Activated CD4-positive, alpha-beta T cell treated with anti-CD3 and anti-CD28 coated beads, Interleukin-2, amount 50 U/mL, for 16 hours (primary cell): Measurements from ENCODE around the gene DYSF.
"Not testable (repeated sequence)": the region's sequence is repeated elsewhere in the genome, so short reads cannot be mapped to it uniquely, and the experiment has no call there.

Source experiments
- DNase-seq: peaks from one replicate; pipeline ENCODE4 v3.0.0-alpha.2; 2020

DYSF gene

DNA sequence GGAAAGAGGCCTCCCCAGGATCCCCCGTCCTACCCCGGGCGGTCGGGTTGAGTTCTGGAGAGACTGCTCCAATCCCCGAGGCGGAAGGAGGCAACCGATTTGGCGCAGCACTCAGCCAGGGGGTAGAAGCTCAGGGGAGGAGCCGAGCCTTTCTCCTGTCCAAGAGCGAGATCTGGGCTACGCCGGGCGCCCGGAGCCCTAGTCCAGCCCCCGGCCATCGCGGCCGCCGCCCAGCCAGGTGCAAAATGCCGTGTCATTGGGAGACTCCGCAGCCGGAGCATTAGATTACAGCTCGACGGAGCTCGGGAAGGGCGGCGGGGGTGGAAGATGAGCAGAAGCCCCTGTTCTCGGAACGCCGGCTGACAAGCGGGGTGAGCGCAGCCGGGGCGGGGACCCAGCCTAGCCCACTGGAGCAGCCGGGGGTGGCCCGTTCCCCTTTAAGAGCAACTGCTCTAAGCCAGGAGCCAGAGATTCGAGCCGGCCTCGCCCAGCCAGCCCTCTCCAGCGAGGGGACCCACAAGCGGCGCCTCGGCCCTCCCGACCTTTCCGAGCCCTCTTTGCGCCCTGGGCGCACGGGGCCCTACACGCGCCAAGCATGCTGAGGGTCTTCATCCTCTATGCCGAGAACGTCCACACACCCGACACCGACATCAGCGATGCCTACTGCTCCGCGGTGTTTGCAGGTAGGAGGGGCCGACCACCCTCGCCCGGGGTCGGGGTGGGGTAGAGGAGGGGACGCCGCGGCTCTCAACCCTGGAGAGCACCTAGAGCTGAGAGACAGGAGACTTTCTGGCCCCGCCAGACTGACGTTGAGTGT, at the start of gene DYSF:
Gene DYSF, plus strand, starts transcription at position 158 of the 817 bp plus-strand sequence.
- DNase-seq = no peak

DNA sequence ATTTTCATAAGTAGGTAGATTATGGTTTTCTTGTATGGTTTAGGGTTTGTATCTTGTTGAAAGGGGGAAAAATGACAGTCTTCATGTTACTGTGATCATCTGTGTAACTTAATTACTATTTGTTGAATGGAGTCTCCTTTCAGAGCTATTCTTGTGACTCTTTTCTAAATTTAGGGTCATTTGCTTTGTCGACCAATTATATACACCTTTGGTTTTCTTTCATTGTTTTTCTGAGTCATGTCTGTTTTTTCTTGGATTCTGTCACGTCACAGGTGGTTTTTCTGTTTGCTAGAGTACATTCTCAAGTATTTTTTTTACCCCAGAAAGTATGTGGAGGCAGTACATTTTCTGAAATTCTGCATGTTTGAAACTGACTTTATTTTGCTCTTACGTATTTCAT, 43.8 kb upstream of the DYSF start:
- DNase-seq = no peak

DNA sequence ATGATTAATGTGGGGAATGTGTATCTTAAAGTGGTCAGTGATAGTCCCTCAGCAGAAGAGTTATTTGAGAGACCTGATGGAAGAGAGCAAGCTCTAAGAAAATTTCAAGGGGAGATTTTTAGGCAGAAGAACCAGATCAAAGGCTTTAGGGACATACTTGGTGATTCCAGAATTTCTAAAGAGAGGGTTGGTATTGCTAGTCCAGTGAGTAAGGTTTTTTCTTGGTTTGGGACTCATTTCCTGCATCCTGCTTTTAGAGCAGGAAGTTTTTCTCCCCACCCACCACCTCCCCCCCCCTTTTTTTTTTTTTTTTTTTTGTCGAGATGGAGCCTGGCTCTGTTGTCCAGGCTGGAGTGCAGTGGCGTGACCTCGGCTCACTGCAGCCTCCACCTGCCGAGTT, 42.7 kb upstream of the DYSF start:
- no peak for DNase-seq

DNA sequence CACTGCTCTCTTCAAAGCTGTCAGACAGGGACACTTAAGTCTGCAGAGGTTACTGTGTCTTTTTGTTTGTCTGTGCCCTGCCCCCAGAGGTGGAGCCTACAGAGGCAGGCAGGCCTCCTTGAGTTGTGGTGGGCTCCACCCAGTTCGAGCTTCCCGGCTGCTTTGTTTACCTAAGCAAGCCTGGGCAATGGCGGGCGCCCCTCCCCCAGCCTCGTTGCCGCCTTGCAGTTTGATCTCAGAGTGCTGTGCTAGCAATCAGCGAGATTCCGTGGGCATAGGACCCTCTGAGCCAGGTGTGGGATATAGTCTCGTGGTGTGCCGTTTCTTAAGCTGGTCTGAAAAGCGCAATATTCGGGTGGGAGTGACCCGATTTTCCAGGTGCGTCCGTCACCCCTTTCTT, 36.5 kb upstream of the DYSF start:
- DNase-seq = peak; percentile 15

DNA sequence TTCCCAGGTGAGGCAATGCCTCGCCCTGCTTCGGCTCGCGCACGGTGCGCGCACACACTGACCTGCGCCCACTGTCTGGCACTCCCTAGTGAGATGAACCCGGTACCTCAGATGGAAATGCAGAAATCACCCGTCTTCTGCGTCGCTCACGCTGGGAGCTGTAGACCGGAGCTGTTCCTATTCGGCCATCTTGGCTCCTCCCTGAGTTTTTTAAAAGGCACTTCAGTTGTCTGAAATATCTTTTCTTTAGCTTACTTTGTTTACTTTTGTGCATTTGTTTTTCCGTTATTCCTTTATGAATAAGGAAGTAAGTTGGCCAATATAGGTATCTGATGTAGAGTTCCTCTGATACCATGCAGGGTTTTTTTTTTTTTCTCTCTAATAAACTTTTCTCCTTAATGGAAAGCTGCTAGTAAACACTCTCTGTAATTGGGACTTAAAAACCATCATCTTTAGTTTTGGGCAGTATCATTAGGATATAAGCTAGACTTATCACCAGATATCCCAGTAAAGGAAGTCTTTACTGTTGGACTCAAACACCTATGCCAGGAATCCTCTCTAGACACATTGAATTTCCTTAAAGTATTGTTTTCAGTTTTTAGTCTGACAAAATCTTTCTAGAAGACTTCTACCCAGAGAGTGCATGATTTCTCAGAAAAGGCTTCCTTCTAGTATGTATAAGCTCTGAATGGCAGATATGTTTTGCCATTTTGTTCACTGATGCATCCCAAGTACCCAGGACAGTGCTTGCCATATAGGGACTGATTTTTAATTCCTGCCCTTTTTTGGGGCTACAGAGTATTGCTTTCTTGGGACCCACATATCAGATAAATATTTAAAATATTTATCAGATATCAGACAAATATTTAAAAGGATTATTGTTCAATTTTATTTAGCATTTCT, 35.8 kb upstream of the DYSF start:
- DNase-seq = no peak

DNA sequence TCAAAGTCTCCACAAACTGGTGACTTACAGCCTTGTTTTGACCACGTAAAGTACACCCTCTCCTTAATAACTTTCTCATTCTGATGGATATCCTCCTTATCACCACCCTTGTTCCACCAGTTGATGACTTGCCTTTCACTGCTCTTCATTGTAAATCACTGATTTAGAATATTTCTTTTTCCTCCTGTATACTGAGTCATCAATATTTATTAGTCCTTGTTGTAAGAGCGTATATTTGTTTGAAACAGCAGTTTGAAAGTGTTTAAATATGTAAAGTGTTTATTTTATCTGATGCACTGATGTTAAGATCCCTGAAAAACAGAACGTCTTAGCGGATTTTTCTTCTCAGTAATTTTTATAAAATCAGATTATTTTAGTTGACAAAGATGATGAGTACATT, 34.2 kb upstream of the DYSF start:
- DNase-seq = no peak

DNA sequence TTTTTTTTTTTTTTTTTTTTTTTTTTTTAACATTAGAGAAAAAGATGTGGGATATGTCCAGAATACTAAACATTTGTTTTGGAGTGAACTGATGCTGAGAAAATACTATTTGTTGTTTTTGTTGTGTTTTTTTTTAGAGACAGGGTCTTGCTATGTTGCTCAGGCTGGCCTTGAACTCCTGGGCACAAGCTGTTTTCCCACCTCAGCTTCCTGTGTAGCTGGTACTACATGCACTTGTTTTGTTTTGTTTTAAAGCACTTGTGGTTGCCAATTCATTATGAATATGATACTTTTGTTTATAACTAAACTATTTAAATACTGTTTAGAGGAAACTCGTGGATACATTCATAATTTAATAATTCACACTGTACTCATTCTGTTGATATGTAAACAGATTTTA, 33.4 kb upstream of the DYSF start:
- DNase-seq = no peak

DNA sequence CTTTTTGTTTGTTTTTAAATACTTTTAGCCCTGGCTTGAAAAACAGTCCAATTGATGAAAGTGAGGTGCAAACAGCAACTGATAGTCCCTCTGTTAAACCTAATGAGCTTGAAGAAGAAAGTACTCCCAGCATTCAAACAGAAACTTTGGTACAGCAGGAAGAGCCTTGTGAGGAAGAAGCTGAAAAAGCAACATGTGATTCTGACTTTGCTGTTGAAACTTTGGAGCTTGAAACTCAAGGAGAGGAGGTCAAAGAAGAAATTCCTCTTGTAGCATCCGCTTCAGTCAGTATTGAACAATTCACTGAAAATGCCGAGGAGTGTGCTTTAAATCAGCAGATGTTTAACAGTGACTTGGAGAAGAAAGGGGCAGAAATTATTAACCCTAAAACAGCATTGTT, 30.6 kb upstream of the DYSF start:
- no peak for DNase-seq

DNA sequence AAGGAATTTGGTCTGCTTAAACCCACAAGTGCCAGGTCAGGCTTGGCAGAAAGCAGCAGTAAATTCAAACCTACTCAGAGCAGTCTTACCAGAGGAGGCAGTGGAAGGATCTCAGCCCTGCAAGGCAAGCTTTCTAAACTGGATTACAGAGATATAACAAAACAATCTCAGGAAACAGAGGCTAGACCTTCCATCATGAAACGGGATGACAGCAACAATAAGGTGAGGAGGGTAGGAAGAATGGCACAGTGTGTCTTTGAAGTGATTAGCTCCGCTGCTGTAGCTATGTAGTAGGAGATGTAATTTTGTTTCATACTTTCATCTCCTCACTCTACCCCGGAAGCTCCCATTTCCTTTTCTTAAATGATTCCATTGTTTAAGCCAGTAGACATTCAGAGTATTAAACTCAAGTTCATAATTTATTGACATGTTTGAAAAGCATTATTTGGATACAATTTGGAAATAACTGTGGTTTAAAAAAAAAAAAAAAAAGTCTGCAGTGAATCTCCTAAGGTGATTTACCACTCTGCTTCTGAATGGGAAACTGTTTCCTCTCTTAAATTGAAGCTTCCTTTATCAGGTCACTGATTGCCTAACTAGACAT, 29.4 kb upstream of the DYSF start:
- no peak for DNase-seq

DNA sequence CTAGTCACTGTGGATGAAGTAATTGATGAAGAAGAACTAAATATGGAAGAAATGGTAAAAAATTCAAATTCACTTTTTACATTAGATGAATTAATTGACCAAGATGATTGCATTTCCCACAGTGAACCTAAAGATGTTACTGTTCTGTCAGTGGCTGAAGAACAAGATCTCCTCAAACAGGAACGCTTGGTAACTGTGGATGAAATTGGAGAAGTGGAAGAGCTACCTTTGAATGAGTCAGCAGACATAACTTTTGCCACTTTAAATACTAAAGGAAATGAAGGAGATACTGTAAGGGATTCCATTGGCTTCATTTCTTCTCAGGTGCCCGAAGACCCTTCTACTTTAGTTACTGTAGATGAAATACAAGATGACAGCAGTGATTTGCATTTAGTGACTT, 26.6 kb upstream of the DYSF start:
- no peak for DNase-seq

DNA sequence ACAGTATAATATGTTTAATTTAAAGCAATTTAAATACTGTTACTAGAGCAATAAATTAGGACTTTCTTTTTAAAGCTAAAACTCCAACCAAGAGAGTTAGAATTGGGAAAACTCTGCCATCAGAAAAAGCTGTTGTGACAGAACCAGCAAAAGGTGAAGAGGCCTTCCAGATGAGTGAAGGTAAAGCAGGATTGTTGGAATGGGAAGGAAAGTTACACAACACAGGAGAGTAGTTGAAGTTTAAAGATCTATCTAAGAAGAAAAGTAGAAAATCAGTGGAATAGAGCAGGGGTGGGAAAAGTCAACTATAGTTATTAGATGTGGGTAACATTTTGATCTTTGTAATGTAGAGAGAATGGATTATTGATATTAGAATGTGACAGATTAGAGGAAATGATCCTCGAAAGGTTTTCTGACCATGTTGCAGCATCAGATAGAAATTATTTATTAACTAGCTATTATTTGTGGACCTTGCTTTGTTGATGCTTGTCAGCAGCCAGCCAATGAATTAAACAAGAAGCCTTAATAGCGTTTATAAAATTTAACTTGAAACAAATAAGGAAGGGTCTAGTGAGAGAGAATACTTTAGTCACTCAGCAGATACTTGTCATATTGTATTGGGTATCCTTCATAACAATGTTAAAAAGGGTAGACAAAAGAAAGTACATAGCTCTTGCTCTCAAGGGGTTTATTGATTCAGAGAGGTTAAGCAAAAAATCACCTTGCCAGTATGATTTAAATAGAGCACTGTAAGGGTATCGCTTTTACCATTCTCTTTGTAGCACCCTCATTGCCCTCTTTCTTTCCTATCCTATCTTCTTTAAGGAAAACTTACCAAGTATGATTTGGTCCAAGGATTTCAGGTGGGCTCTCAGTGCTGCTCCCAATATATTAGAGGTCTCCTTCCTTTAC, 24.6 kb upstream of the DYSF start:
- no peak for DNase-seq

DNA sequence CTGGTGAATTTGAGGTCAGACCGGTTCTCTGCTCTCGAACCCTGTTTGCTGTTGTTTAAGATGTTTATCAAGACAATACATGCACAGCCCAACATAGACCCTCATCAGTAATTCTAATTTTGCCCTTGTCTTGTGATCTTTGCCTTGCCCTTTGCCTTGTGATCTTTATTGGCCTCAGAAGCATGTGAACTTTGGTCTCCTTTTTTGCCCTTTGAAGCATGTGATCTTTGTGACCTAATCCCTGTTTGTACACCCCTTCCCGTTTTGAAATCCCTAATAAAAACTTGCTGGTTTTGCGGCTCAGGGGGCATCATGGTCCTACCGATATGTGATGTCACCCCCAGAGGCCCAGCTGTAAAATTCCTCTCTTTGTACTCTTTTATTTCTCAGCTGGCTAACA, 8.2 kb upstream of the DYSF start:
- DNase-seq = not testable (repeated sequence)

DNA sequence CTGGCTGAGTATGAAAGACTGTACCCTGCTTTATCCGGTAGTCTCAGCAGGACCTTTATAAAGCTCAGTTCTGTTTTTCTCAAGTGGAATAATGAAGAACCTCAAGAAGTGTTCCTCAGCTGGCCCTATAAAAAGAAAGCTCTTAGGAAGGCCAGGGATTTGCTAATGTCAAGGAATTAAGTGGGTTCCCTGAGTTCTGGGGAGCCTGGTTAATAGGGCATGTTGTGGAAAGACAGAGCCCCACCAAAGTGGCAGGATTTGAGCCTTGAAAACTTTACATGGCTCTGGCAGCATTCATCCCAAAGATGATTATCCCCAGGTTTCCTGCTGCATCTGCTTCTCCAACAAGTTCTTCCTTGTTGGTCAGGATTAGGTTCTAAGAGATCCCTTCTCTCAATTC, 6.9 kb upstream of the DYSF start:
- DNase-seq = no peak

DNA sequence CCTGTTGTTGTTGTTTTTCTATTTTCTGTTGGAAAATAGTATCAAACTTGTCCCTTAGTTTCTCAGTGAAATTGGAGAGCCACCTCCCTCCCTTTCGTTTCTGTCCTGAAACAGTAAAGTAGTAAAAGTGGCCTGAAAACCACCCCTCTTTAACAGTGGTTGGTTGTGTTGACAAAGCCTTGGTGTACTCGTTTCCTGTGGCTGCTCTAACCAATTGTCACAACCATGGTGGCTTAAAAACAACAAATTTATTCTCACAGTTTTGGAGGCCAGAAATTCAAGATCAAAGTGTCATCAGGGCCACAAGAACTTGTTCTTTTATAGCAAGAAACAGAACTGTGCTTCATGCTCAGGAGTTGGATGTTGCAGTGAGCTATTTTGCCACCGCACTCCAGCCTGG, 4.0 kb upstream of the DYSF start:
- DNase-seq = no peak

DNA sequence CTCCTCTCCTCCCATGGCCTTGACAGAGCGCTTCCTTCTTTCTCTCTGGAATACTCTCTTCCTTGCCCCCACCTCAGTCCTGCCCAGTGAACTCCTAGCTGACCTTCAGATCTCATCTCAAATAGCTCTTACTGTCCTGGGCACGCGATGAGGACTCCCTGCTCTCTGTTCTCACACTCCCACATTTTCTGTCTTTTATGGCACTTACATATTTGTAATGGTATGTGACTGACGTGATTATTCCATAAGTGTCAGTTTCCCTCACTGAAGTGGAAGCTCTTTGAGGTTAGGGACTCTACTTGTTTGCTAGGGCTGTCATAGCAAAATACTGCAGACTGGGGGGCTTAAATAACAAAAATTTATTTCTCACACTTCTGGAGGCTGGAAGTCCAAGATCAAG, 1.7 kb upstream of the DYSF start:
- no peak for DNase-seq

DNA sequence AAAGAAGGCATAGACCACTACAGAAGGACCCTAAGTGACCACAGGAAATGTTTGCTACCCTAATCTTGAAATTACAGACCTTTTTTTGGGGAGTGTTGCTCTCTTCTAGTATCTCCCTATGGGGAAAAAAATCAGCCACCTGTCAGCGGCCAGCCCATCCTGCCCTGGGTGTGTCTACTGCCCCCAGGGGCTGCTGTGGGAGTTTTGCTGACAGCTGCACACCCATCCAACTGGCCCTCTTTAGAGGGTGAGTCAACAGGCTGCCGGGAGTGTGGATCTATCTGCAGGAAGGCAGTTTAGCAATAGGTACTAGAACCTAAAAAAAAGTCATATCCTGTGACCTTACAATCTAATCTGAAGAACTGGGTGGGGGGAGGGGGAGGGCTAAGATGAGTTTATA, 796 bp upstream of the DYSF start:
- peak; percentile 39 for DNase-seq

DNA sequence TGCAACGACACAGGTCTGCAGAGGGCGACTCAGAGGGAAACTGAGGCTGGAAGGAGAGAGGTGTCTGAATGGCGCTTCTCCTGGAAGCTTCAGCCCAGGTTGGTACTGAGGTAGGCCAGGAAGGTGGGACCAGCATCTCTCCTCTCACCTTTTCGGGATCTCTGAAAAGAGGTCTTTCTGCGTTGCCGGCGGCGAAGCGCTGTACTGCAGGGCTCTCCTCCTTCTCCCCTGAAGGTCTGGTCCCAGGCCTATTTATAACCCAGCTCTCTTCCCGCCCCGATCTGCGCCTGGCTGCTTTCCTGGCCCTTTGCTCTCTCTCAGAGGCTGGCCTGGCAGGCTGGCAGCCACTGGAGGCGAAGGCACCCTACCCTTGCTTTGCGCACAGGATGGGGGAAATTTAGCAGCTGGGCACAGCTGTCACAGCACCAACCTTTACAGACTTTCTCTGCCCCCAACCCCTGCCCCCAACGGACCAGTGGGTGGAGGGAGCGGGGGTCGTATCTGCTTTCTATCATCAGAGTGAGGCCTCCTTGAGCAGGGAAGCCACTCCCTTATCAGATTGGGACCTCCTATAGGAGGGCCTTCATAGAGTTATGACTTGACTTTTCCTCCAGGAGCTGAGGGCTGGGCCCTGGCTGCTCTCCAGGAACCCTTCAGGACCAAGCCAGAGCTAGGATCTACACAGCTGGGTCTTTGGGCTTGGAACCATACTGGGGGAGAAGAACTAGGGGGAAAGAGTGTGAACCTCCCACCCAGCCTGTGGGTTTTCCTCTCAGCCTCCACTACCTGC, 1.1 kb downstream of the DYSF start:
- DNase-seq = no peak

DNA sequence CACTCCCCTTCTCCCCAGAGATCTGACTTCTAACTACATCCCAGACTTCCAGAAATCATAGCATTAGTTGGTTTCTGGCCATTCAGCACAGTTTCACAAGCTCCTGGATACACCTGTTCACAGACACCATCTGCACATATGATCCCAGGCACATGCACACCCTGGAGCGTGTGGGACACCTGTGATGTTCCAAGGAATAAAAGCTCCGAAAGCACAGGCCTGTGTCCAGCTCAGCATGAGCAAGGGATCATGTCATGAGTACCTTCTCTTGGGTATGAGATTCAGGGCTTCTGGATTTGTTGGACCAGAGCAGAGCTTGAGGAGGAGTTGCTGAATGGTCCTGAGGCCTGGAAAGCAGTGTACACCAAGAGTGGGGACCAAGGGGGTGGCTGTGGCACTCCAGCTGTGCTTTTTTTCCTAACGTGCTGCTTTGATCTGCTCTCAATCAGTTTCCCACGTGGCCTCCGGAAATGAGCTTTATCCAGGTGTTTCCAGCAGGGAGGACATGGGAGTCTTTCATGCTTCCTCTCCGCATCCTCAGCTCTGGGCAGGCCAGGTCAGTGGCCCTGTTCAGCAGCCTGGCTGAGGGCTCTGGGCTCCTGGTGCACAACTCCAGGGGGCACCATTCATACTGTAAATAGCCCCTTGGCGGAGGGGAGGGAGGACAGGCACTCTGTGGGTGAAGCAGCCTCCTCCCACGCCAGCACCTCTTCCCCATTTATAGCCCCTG, 1.8 kb downstream of the DYSF start:
- no peak for DNase-seq

DNA sequence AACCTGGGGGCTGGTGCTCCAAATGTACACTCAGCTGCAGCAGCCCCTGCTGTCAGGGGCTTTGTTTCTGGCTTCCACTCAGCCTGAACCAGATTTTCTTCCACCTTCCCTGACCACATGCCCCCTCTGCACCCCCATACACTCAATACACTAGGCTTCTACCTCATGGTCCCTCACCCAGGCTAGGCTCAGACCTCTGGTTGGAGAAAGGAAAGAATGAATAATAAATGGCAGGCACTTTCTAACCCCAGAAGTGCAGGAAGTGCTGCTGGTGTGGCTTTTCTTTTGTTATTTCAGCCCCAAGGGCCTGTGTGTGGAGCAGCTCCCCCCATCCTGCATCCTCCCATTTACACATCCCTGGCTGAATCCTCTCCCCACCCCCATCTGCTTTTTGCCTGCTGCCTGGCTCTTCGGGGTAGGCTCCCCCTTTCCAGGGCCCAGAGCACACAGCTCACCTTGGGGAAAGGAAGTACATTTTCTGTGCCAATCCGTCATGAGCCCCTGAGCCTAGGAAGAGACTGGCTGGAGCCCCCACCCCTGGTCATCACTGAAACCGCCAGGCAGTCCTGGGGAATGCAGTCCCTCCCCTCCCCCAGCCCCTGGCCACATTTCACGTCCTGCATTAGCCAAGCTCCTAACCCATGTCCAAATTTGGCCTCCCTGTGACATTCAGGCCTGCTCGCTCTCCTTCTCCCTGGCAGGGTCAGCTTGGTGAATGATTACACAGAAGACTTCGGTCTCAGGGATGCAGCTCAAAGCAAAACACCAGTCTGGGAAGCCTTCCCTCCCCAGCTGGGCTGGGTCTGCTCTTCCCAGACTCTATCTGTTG, 2.6 kb downstream of the DYSF start:
- DNase-seq = no peak

DNA sequence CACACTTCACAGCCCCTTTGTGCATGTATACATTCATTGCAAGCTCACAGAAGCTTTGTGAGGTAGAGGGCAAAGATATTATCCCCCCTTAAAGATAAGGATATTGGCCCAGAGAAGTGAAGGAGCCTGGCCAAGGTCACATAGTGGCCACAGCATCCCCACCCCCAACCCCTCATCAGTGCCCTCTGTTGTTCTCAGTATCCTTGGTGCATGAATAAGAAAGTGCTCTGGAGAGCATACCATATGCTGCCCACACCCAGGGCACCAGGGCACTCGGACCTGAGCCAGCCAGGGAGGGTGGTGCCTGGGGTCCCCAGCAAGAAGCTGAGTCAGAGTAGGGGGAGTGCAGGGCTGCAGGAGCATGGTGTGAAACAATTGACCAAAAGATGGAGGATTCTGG, 3.3 kb downstream of the DYSF start:
- DNase-seq = no peak
